H7 (cell line): ENCODE data around the gene RANBP10. TPM values are rescaled to one million over a fixed set of nuclear protein-coding genes. Genes with fewer than 3 reads are reported as not detected.

Experiments
- DNase-seq: peaks from one replicate; pipeline ENCODE4 v3.0.0; 2012
- H3K27me3 ChIP-seq: 2 replicates; pipeline ENCODE4 v1.6.0; 2011; ENCODE audit warnings: mild to moderate bottlenecking, low read length; ENCODE audit not compliant: control insufficient read depth, insufficient read depth
- H3K36me3 ChIP-seq: replicated peaks from 2 replicates; pipeline ENCODE4 v1.5.1; 2011; ENCODE audit warnings: low read length; ENCODE audit not compliant: control insufficient read depth, insufficient read depth
- H3K4me3 ChIP-seq: 2 replicates; pipeline ENCODE4 v1.5.1; 2011; ENCODE audit warnings: low read depth, mild to moderate bottlenecking, control low read depth, low read length, moderate library complexity; ENCODE audit not compliant: insufficient read depth
- total RNA-seq: library from RNA; depleted of rRNA; stranded (reverse); fragments of >200 nt; shearing (Covaris generic); gene quantifications from 2 replicates; pipeline ENCODE4 v1.2.3, GENCODE V29; 2014

The RANBP10 gene
- total RNA-seq, 1 experiment from 2014 or later, result 7.3 TPM

- DNase-seq, result no peak
- no peaks in the 10 kb centered on the region for H3K27me3 ChIP-seq
- H3K36me3 ChIP-seq, result peaks cover 29% of the 10 kb centered on the region
- no peak overlapping the region for H3K4me3 ChIP-seq
Measured at GRCh38 chr16:67730326-67730725, 76.0 kb downstream of the RANBP10 start.

- DNase-seq, result no peak
- Histone ChIP-seq H3K36me3 (peaks cover 27% of the 10 kb centered on the region), H3K4me3 (no peak overlapping the region), H3K27me3 (no peaks in the 10 kb centered on the region)
Measured at GRCh38 chr16:67729636-67730248, 76.6 kb downstream of the RANBP10 start.

GRCh38 chr16:67727521-67728485 is 78.6 kb downstream of the RANBP10 start:
- Histone ChIP-seq H3K27me3 (no peaks in the 10 kb centered on the region), H3K4me3 (no peak overlapping the region), H3K36me3 (peaks cover 25% of the 10 kb centered on the region)
- DNase-seq, result peak; percentile 24

GRCh38 chr16:67726106-67727034 is 80.0 kb downstream of the RANBP10 start:
- H3K4me3 ChIP-seq, result no peak overlapping the region
- no peaks in the 10 kb centered on the region for H3K27me3 ChIP-seq
- H3K36me3 ChIP-seq, result peaks cover 25% of the 10 kb centered on the region
- no peak for DNase-seq

GRCh38 chr16:67723911-67724305 is 82.5 kb downstream of the RANBP10 start:
- H3K27me3 ChIP-seq, result no peaks in the 10 kb centered on the region
- no peak for DNase-seq
- H3K36me3 ChIP-seq, result peaks cover 8% of the 10 kb centered on the region
- H3K4me3 ChIP-seq, result no peak overlapping the region

- H3K27me3 ChIP-seq, result no peaks in the 10 kb centered on the region
- H3K4me3 ChIP-seq, result no peak overlapping the region
- peaks cover 4% of the 10 kb centered on the region for H3K36me3 ChIP-seq
- no peak for DNase-seq
Measured at GRCh38 chr16:67723151-67723910, 83.0 kb downstream of the RANBP10 start.

GRCh38 chr16:67720236-67720635 is 86.1 kb downstream of the RANBP10 start:
- H3K4me3 ChIP-seq, result 0 out of 2 replicates have a peak overlapping the region, but pooled peaks have one; percentile 78
- H3K27me3 ChIP-seq, result no peaks in the 10 kb centered on the region
- H3K36me3 ChIP-seq, result no peaks in the 10 kb centered on the region; the same call in 1 of the 2 replicates
- no peak for DNase-seq

GRCh38 chr16:67719778-67720144 is 86.6 kb downstream of the RANBP10 start:
- H3K36me3 ChIP-seq, result no peaks in the 10 kb centered on the region; the same call in 1 of the 2 replicates

GRCh38 chr16:67719048-67719777 is 87.1 kb downstream of the RANBP10 start, which contains the start of gene GFOD2:
TSS of gene GFOD2 (minus strand) at chr16:67719316. CDS start at chr16:67685715, 33,601 bp downstream.
- peak; percentile 100 for DNase-seq
- Histone ChIP-seq H3K27me3 (no peaks in the 10 kb centered on the region), H3K4me3 (peak within 1 kb of the TSS; percentile 78), H3K36me3 (no peaks in the 10 kb centered on the region)

More at GRCh38 chr16:67719778-67720144, 86.6 kb downstream of the RANBP10 start:
- DNase-seq, result peak; percentile 66
- no peaks in the 10 kb centered on the region for H3K27me3 ChIP-seq
- peak overlapping the region; percentile 78 for H3K4me3 ChIP-seq

GRCh38 chr16:67718668-67719047 is 87.7 kb downstream of the RANBP10 start:
- Histone ChIP-seq H3K4me3 (peak overlapping the region; percentile 78), H3K27me3 (no peaks in the 10 kb centered on the region), H3K36me3 (no peaks in the 10 kb centered on the region)
- DNase-seq, result peak; percentile 71

- Histone ChIP-seq H3K27me3 (no peaks in the 10 kb centered on the region), H3K36me3 (no peaks in the 10 kb centered on the region), H3K4me3 (no peak overlapping the region)
- no peak for DNase-seq
Measured at GRCh38 chr16:67716097-67716496, 90.3 kb downstream of the RANBP10 start.

- no peak for DNase-seq
- Histone ChIP-seq H3K4me3 (no peak overlapping the region), H3K36me3 (no peaks in the 10 kb centered on the region), H3K27me3 (no peaks in the 10 kb centered on the region)
Measured at GRCh38 chr16:67714522-67714921, 91.8 kb downstream of the RANBP10 start.

- Histone ChIP-seq H3K4me3 (no peak overlapping the region), H3K27me3 (no peaks in the 10 kb centered on the region), H3K36me3 (no peaks in the 10 kb centered on the region)
- DNase-seq, result peak; percentile 50
Measured at GRCh38 chr16:67713647-67714273, 92.6 kb downstream of the RANBP10 start.
